T-helper 1 cell (primary cell): ENCODE measurements around the gene CFTR.
A peak's percentile ranks its signal among the peaks of the same experiment; 100 is the strongest.
"Not testable (repeated sequence)": the region's sequence is repeated elsewhere in the genome, so short reads cannot be mapped to it uniquely, and the experiment has no call there.

Experiments used
- DNase-seq, 5 donors: peaks; one replicate each; pipeline ENCODE4 v3.0.0-alpha.2; 2012 to 2020

CFTR gene

GRCh38 chr7:117692338-117692737 lies 212.5 kb downstream of the CFTR start:
- no peak for DNase-seq

- DNase-seq = no peak
Measured at GRCh38 chr7:117698018-117698417, 218.2 kb downstream of the CFTR start.

DNA sequence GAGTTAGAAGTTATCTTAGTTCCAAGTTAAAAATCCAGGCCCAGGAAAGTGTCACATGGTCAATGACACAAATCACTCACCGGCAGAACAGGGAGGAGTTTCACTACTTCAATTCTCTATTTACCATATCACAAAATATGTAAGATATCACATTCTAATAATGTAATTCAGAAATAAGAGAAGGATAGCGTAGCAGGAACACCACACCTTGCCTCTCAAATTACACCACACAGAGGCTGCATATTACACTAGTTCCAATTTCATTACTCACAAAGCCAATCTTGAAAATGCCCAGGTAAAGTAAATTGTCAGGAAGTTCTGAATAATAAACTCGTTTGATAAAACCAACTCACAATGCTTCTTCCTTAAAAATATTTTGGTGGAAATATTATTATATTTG lies 224.2 kb downstream of the CFTR start:
- no peak for DNase-seq

GRCh38 chr7:117705630-117706029 lies 225.8 kb downstream of the CFTR start:
- DNase-seq = no peak

DNA sequence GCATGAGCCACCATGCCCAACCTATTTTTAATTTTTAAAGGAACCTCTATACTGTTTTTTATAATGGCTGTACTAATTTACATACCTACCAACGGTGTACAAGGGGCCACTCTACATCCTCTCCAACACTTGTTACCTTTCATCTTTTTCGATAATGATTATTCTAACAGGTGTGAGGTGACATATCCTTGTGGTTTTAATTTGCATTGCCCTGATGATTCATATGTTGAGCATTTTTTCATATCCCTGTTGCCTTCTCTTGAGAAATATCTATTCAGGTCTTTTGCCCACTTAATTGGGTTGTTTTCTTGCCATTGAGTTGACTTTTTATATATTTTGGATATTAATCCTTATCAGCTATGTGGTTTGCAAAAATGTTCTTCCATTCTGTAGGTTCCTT lies 226.4 kb downstream of the CFTR start:
- no peak for DNase-seq

- no peak for DNase-seq
Measured at GRCh38 chr7:117707080-117707479, 227.3 kb downstream of the CFTR start.

GRCh38 chr7:117708173-117708572 lies 228.3 kb downstream of the CFTR start:
- not testable (repeated sequence) for DNase-seq

GRCh38 chr7:117711556-117711955 lies 231.7 kb downstream of the CFTR start:
- peak in 1 of 5 donors; percentile 43 for DNase-seq

DNA sequence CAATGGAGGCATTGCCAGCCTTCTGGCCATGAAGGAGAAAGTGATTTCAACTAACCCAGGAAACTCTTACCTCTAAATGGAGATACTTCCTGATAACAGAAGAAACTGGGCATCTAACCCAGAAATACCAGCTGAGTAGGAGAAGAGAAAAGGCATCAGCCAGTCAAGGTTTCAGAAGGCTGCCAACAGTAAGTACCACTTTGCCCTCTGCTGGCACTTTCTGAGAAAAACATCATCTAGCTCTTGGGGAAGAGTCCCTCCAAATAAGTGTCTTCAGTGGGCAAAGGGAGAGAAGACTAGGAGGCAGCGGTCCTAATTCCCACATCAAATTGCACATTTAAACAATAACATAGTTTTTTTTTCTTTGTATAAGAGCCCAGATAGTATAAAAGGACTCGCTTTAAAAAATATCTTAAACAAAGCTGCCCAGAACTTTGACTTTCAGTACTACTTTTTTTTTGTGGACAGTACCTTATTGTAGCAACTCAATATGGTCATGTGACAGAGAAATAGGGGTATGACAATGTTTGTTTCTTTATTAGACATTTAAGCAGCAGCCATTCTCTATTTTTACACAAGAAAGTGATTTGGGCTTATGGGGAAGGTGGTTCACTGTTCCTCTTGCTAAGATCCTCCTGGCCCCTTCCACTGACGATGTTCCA lies 236.1 kb downstream of the CFTR start:
- DNase-seq = peak in 1 of 5 donors; percentile 35

DNA sequence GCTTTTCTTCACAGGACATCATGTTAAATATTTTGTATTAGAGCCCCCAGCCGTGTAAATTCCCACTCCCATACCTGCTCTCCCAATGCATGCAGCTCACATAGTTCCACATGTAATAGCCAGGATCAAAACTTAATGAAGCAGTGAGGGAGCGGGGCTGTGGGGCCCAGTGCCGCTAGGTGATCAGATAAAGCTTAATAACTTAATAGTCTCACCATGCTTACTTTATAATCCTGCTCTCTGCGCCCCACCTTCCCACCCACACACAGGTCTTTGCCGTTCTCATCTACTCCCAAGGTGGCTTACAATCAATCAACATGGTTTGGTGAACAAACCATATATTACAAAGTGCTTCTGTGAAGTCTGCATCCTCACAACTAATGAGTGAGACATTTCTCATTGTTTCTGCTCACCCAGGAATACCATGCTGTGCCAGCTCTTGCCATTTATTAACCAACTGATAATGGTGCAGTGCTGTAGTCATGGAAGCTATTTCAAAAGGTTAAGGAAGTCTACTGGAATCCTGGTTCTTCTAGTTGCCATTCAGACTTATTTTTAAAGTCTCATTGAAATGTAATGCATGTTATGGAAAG lies 237.0 kb downstream of the CFTR start:
- no peak for DNase-seq

GRCh38 chr7:117717357-117717756 lies 237.5 kb downstream of the CFTR start:
- no peak for DNase-seq
